Adrenal gland (tissue), 5 donors: ENCODE results near the gene LPAR3.

Experiments used
- POLR2A ChIP-seq, 2 donors: fragments of 450-650 bp; IDR thresholded peaks; one replicate each; pipeline ENCODE4 v1.6.1; 2017; ENCODE audit warnings: antibody characterized with exemption in 2 of 2, mild to moderate bottlenecking in 2 of 2, moderate library complexity in 1 of 2
- TF ChIP-seq, protein P1 (sequence below), 6 experiments: fragments of 450-650 bp in 4 of 6; fragments of 200-600 bp in 2 of 6; sonication (generic) in 1 of 6; IDR thresholded peaks; 1 replicate in 5 of 6; 2 replicates in 1 of 6; pipeline versions ENCODE4 v1.5.1 to v1.8.0; 2016 to 2021; ENCODE audit warnings: antibody characterized with exemption in 6 of 6, mild to moderate bottlenecking in 2 of 6, moderate library complexity in 1 of 6
- donor health status: DM: no; HTN: no; CAD: no.

DNA sequence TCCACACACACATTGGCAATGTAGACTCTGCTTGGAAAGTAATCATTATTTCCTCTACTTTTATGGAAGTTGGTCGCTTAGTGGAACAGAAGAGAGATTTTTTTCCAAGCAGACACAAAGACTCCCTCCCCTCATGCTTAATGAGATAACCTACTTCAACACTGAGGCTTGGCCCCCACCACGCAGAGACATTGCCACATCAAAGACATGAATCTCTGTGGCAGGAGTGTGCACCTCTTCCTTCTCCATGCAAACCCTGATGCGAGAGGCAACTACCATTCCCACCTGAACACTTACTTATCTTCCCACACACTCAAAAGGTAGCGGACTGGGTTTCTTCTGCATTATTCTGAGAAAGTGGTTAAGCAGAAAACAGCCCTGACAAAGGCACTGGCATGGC lies 37.3 kb upstream of the LPAR3 start:
- TF ChIP-seq, protein P1, sequence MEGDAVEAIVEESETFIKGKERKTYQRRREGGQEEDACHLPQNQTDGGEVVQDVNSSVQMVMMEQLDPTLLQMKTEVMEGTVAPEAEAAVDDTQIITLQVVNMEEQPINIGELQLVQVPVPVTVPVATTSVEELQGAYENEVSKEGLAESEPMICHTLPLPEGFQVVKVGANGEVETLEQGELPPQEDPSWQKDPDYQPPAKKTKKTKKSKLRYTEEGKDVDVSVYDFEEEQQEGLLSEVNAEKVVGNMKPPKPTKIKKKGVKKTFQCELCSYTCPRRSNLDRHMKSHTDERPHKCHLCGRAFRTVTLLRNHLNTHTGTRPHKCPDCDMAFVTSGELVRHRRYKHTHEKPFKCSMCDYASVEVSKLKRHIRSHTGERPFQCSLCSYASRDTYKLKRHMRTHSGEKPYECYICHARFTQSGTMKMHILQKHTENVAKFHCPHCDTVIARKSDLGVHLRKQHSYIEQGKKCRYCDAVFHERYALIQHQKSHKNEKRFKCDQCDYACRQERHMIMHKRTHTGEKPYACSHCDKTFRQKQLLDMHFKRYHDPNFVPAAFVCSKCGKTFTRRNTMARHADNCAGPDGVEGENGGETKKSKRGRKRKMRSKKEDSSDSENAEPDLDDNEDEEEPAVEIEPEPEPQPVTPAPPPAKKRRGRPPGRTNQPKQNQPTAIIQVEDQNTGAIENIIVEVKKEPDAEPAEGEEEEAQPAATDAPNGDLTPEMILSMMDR (IDR thresholded peaks at IDR 0.05), result no peak
- TF ChIP-seq POLR2A (IDR thresholded peaks at IDR 0.05), result no peak
